Measurements from ENCODE around the gene ADARB2. TPM values are rescaled to one million over a fixed set of nuclear protein-coding genes. Genes with fewer than 3 reads are reported as not detected.
A peak's percentile ranks its signal among the peaks of the same experiment; 100 is the strongest.

ADARB2 gene
- total and polyA plus RNA-seq, 2 experiments from 2014 or later = 2.0 to 5.0 TPM

DNA sequence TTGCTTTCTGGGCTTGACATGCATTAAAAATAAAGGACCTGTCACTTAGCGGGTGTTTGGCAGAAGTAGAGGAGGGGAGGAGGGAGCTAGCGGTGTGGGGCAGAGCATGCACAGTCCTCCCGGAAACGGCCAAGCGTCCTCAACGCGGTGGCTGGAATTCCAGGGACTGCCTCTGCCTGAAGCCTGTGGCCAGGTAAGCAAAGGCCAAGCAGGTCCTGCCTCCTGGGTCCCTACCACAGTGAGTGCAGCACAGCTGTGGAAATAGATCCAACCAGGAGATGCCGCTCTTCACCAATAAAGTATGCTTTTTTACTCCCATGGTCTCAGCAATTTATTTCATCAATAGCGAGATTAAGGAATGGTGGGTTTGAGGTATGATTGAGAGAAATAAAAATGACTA is 357.7 kb downstream of the ADARB2 start:
- Histone ChIP-seq H3K4me1 (ENCODE audit: insufficient read depth) (peaks cover 20% of the 10 kb centered on the region), H3K4me3 (no peak overlapping the region), H3K79me2 (replicated peaks; ENCODE audit: insufficient read depth) (no peaks in the 10 kb centered on the region), H4K20me1 (replicated peaks; ENCODE audit: insufficient read depth) (no peaks in the 10 kb centered on the region), H3K9me2 (ENCODE audit: insufficient read depth) (no peaks in the 10 kb centered on the region), H3K4me2 (no peak overlapping the region), H3K36me3 (ENCODE audit: insufficient read depth) (no peaks in the 10 kb centered on the region), H3K27me3 (ENCODE audit: insufficient read depth) (no peaks in the 10 kb centered on the region), H3K27ac (ENCODE audit: low read depth) (no peak overlapping the region), H2AFZ (no peak overlapping the region; the same call in 1 of the 2 replicates), H3F3A (replicated peaks; ENCODE audit: low read depth) (peaks cover 9% of the 10 kb centered on the region; the same call in 1 of the 2 replicates)
- ATAC-seq (peak; percentile 93), DNase-seq (ENCODE audit: low spot score) (peak; percentile 76)
- no peak overlapping the region for H3K4me3 Mint-ChIP-seq
- no peaks in the 10 kb centered on the region; the same call in 2 of the 3 replicates for H3K36me3 Mint-ChIP-seq (ENCODE audit: low read depth)
- peaks cover 44% of the 10 kb centered on the region for H3K4me1 Mint-ChIP-seq
- no peaks in the 10 kb centered on the region for H3K9me3 Mint-ChIP-seq
- no peak overlapping the region for H3K27ac Mint-ChIP-seq
- peaks cover 17% of the 10 kb centered on the region for H3K27me3 Mint-ChIP-seq (ENCODE audit: insufficient read depth, low read depth, poor library complexity)
- TF ChIP-seq ZNF114 (CRISPR knock-in tag; IDR thresholded peaks at IDR 0.05) (no peak), STAT1 (IDR thresholded peaks at IDR 0.05; ENCODE audit: unreplicated experiment) (no peak)
- TF ChIP-seq, protein P1, sequence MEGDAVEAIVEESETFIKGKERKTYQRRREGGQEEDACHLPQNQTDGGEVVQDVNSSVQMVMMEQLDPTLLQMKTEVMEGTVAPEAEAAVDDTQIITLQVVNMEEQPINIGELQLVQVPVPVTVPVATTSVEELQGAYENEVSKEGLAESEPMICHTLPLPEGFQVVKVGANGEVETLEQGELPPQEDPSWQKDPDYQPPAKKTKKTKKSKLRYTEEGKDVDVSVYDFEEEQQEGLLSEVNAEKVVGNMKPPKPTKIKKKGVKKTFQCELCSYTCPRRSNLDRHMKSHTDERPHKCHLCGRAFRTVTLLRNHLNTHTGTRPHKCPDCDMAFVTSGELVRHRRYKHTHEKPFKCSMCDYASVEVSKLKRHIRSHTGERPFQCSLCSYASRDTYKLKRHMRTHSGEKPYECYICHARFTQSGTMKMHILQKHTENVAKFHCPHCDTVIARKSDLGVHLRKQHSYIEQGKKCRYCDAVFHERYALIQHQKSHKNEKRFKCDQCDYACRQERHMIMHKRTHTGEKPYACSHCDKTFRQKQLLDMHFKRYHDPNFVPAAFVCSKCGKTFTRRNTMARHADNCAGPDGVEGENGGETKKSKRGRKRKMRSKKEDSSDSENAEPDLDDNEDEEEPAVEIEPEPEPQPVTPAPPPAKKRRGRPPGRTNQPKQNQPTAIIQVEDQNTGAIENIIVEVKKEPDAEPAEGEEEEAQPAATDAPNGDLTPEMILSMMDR (conservative IDR thresholded peaks at IDR 0.05; ENCODE audit: low read depth in 2 of 2) = peak; percentile 60 to 79

DNA sequence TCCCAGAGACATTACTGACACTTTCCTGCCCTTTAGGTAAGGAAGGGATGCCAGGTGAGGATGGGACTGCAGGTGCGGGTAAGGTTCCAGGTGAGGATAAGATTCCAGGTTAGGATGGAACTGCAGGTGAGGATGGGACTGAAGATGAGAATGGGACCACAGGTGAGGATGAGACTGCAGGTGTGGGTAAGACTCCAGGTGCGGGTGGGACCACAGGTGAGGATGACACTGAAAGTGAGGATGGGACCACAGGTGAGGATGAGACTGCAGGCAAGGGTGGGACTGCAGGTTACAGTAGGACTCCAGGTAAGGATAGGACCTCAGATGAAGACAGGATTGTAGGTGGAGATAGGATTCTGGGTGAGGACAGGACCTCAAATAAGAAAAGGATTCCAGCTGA is 358.9 kb downstream of the ADARB2 start:
- no peak overlapping the region for H3K4me2 ChIP-seq
- no peaks in the 10 kb centered on the region for H3K9me2 ChIP-seq (ENCODE audit: insufficient read depth)
- H2AFZ ChIP-seq = no peak overlapping the region
- Mint-ChIP-seq H3K36me3 (ENCODE audit: low read depth) (no peaks in the 10 kb centered on the region; the same call in 2 of the 3 replicates), H3K27ac (no peak overlapping the region), H3K9me3 (no peaks in the 10 kb centered on the region), H3K4me1 (peaks cover 41% of the 10 kb centered on the region), H3K27me3 (ENCODE audit: insufficient read depth, low read depth, poor library complexity) (peaks cover 17% of the 10 kb centered on the region), H3K4me3 (no peak overlapping the region)
- no peaks in the 10 kb centered on the region for H3K27me3 ChIP-seq (ENCODE audit: insufficient read depth)
- DNase-seq (ENCODE audit: low spot score) (no peak), ATAC-seq (no peak)
- no peaks in the 10 kb centered on the region for H3K79me2 ChIP-seq (replicated peaks; ENCODE audit: insufficient read depth)
- H3K4me3 ChIP-seq = no peak overlapping the region
- no peaks in the 10 kb centered on the region for H3K36me3 ChIP-seq (ENCODE audit: insufficient read depth)
- peaks cover 9% of the 10 kb centered on the region; the same call in 1 of the 2 replicates for H3F3A ChIP-seq (replicated peaks; ENCODE audit: low read depth)
- peaks cover 20% of the 10 kb centered on the region for H3K4me1 ChIP-seq (ENCODE audit: insufficient read depth)
- H3K27ac ChIP-seq (ENCODE audit: low read depth) = no peak overlapping the region
- no peaks in the 10 kb centered on the region for H4K20me1 ChIP-seq (replicated peaks; ENCODE audit: insufficient read depth)
- TF ChIP-seq, protein P1 (conservative IDR thresholded peaks at IDR 0.05; ENCODE audit: low read depth in 2 of 2) = no peak
- TF ChIP-seq EZH2phosphoT487 (IDR thresholded peaks at IDR 0.05; ENCODE audit: unreplicated experiment) (no peak), STAT1 (IDR thresholded peaks at IDR 0.05; ENCODE audit: unreplicated experiment) (no peak), ZNF114 (CRISPR knock-in tag; IDR thresholded peaks at IDR 0.05) (no peak), ZNF331 (CRISPR knock-in tag; IDR thresholded peaks at IDR 0.05; ENCODE audit: low read depth) (no peak), POLR2AphosphoS5 (IDR thresholded peaks at IDR 0.05; ENCODE audit: low read depth) (no peak), JUNB (IDR thresholded peaks at IDR 0.05; ENCODE audit: unreplicated experiment) (no peak), EZH2 (IDR thresholded peaks at IDR 0.05; ENCODE audit: low read depth, unreplicated experiment) (no peak)
- TF ChIP-seq, protein P2, sequence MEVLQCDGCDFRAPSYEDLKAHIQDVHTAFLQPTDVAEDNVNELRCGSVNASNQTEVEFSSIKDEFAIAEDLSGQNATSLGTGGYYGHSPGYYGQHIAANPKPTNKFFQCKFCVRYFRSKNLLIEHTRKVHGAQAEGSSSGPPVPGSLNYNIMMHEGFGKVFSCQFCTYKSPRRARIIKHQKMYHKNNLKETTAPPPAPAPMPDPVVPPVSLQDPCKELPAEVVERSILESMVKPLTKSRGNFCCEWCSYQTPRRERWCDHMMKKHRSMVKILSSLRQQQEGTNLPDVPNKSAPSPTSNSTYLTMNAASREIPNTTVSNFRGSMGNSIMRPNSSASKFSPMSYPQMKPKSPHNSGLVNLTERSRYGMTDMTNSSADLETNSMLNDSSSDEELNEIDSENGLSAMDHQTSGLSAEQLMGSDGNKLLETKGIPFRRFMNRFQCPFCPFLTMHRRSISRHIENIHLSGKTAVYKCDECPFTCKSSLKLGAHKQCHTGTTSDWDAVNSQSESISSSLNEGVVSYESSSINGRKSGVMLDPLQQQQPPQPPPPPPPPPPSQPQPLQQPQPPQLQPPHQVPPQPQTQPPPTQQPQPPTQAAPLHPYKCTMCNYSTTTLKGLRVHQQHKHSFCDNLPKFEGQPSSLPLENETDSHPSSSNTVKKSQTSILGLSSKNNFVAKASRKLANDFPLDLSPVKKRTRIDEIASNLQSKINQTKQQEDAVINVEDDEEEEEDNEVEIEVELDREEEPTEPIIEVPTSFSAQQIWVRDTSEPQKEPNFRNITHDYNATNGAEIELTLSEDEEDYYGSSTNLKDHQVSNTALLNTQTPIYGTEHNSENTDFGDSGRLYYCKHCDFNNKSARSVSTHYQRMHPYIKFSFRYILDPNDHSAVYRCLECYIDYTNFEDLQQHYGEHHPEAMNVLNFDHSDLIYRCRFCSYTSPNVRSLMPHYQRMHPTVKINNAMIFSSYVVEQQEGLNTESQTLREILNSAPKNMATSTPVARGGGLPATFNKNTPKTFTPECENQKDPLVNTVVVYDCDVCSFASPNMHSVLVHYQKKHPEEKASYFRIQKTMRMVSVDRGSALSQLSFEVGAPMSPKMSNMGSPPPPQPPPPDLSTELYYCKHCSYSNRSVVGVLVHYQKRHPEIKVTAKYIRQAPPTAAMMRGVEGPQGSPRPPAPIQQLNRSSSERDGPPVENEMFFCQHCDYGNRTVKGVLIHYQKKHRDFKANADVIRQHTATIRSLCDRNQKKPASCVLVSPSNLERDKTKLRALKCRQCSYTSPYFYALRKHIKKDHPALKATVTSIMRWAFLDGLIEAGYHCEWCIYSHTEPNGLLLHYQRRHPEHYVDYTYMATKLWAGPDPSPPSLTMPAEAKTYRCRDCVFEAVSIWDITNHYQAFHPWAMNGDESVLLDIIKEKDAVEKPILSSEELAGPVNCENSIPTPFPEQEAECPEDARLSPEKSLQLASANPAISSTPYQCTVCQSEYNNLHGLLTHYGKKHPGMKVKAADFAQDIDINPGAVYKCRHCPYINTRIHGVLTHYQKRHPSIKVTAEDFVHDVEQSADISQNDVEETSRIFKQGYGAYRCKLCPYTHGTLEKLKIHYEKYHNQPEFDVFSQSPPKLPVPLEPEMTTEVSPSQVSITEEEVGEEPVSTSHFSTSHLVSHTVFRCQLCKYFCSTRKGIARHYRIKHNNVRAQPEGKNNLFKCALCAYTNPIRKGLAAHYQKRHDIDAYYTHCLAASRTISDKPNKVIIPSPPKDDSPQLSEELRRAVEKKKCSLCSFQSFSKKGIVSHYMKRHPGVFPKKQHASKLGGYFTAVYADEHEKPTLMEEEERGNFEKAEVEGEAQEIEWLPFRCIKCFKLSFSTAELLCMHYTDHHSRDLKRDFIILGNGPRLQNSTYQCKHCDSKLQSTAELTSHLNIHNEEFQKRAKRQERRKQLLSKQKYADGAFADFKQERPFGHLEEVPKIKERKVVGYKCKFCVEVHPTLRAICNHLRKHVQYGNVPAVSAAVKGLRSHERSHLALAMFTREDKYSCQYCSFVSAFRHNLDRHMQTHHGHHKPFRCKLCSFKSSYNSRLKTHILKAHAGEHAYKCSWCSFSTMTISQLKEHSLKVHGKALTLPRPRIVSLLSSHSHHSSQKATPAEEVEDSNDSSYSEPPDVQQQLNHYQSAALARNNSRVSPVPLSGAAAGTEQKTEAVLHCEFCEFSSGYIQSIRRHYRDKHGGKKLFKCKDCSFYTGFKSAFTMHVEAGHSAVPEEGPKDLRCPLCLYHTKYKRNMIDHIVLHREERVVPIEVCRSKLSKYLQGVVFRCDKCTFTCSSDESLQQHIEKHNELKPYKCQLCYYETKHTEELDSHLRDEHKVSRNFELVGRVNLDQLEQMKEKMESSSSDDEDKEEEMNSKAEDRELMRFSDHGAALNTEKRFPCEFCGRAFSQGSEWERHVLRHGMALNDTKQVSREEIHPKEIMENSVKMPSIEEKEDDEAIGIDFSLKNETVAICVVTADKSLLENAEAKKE (CRISPR knock-in tag; IDR thresholded peaks at IDR 0.05) = no peak
